Measurements from ENCODE around the gene CCSER1. TPM values are rescaled to one million over a fixed set of nuclear protein-coding genes. Genes with fewer than 3 reads are reported as not detected.
"Not testable (repeated sequence)": the region's sequence is repeated elsewhere in the genome, so short reads cannot be mapped to it uniquely, and the experiment has no call there.

The CCSER1 gene
- total and polyA plus RNA-seq, 4 donors = 3.5 to 66.1 (median 14.5) TPM

DNA sequence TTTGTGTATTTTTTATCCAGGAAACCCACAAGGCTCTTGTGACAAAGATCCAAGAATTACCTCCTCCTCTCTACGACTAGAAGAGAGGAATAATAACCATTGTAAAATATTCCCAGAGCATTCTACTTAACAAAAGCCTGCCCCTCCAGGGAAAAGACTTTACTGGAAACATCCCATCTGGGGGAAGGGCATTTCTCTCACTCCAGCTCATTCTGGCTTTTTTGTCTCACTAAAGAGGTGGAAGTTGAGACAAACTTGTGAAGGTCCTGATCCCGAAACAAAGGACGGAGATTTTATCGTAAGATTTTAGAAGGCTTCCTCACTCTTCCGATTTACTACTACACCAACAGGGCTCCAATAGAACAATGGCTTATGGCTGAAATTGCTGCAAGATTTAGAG lies 1484.6 kb downstream of the CCSER1 start:
- Histone ChIP-seq H3K9me3 (ENCODE audit: control insufficient read depth, insufficient read depth, low read length) (no peaks in the 10 kb centered on the region), H3K36me3 (ENCODE audit: control insufficient read depth, insufficient read depth, low read length) (no peaks in the 10 kb centered on the region), H3K4me3 (ENCODE audit: low read depth, low read length) (no peak overlapping the region), H3K27me3 (ENCODE audit: control insufficient read depth, insufficient read depth, low read length) (no peaks in the 10 kb centered on the region), H3K4me1 (ENCODE audit: control insufficient read depth, insufficient read depth, low read length) (no peaks in the 10 kb centered on the region), H3K27ac (ENCODE audit: low read depth, low read length) (no peak overlapping the region)
- WGBS (ENCODE audit: insufficient coverage) = no CpG with 5 or more reads among the region's 5 CpGs
- DNase-seq (ENCODE audit: low read depth in 4 of 6, low spot score in 6 of 6) = no peak

DNA sequence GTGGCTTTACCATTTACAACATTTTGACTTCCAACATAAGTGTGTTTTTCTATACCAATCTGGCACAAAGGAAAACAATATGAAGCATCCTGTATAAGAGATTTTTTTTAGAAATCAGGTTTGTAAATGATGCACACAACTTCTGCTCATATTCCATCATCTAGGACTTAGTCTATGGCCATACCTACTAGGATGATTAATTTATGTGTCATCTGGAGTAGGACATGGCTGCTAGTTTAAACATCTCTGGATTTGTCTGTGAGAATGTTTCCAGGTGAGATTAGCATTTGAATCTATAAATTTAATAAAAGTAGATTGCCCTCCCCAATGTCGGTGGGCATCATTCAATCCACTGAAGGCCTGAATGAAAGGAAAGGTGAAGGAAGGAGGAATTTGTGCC lies 1493.8 kb downstream of the CCSER1 start:
- no peak for DNase-seq (ENCODE audit: low read depth in 4 of 6, low spot score in 6 of 6)
- H3K4me3 ChIP-seq (ENCODE audit: low read depth, low read length) = no peak overlapping the region
- H3K27me3 ChIP-seq (ENCODE audit: control insufficient read depth, insufficient read depth, low read length) = no peaks in the 10 kb centered on the region
- no peak overlapping the region for H3K27ac ChIP-seq (ENCODE audit: low read depth, low read length)
- WGBS (ENCODE audit: insufficient coverage) = 100% methylated on average over 1 of the region's 1 CpG
- no peaks in the 10 kb centered on the region for H3K4me1 ChIP-seq (ENCODE audit: control insufficient read depth, insufficient read depth, low read length)
- H3K9me3 ChIP-seq (ENCODE audit: control insufficient read depth, insufficient read depth, low read length) = no peaks in the 10 kb centered on the region
- no peaks in the 10 kb centered on the region for H3K36me3 ChIP-seq (ENCODE audit: control insufficient read depth, insufficient read depth, low read length)

DNA sequence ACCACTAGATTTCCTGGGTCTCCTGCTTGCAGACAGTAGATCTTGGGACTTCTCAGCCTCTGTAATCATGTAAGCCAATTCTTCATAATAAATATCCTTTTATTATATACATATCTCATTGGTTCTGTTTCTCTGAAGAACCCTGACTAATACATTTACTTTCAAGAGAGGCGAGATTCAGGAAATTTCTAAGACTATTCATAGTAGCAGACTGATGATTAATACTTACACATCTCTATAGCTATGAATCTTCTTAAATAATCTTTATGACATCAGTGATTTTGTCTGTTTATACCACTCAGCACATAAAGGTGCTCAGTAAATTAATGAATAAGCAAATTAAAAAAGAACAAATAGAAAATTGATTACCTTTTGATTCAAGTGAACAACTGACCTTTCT lies 1494.3 kb downstream of the CCSER1 start:
- Histone ChIP-seq H3K36me3 (ENCODE audit: control insufficient read depth, insufficient read depth, low read length) (no peaks in the 10 kb centered on the region), H3K27ac (ENCODE audit: low read depth, low read length) (no peak overlapping the region), H3K4me3 (ENCODE audit: low read depth, low read length) (no peak overlapping the region), H3K27me3 (ENCODE audit: control insufficient read depth, insufficient read depth, low read length) (no peaks in the 10 kb centered on the region), H3K9me3 (ENCODE audit: control insufficient read depth, insufficient read depth, low read length) (no peaks in the 10 kb centered on the region), H3K4me1 (ENCODE audit: control insufficient read depth, insufficient read depth, low read length) (no peaks in the 10 kb centered on the region)
- no CpG with 5 or more reads among the region's 1 CpG for WGBS (ENCODE audit: insufficient coverage)
- no peak for DNase-seq (ENCODE audit: low read depth in 4 of 6, low spot score in 6 of 6)

DNA sequence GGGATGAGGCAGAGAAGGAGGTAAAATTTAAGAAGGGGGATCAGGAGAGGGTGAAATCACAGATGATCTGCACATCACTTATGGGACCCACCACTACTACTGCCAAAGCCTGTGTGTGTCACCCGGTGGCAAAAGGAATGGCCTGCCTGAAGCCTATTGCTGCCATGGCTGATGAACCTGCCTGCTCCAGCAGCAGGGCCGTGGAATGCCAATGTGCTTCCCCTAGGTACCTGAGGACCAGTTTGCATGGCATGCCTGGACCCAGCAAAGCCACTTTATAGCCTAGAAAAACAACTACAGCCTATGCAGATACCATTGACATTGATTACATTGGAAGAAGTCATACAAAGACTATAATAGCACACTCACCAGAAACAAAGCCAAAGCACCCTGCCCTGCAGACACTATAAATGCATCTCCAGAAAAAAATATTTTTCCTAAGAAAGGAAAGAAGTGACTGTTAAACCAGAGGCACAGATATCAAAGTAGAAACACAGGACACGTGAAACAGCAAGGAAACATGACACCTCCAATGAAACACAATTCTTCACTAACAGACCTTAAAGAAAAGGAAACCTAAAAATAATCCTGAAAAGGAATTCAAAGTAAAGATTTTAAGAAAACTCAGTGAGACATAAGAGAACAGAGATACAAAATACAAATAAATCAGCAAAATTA lies 1495.9 kb downstream of the CCSER1 start:
- 86% methylated on average over 2 of the region's 3 CpGs for WGBS (ENCODE audit: insufficient coverage)
- Histone ChIP-seq H3K4me1 (ENCODE audit: control insufficient read depth, insufficient read depth, low read length) (no peaks in the 10 kb centered on the region), H3K9me3 (ENCODE audit: control insufficient read depth, insufficient read depth, low read length) (no peaks in the 10 kb centered on the region), H3K36me3 (ENCODE audit: control insufficient read depth, insufficient read depth, low read length) (no peaks in the 10 kb centered on the region), H3K27ac (ENCODE audit: low read depth, low read length) (no peak overlapping the region), H3K4me3 (ENCODE audit: low read depth, low read length) (no peak overlapping the region), H3K27me3 (ENCODE audit: control insufficient read depth, insufficient read depth, low read length) (no peaks in the 10 kb centered on the region)
- no peak for DNase-seq (ENCODE audit: low read depth in 4 of 6, low spot score in 6 of 6)

DNA sequence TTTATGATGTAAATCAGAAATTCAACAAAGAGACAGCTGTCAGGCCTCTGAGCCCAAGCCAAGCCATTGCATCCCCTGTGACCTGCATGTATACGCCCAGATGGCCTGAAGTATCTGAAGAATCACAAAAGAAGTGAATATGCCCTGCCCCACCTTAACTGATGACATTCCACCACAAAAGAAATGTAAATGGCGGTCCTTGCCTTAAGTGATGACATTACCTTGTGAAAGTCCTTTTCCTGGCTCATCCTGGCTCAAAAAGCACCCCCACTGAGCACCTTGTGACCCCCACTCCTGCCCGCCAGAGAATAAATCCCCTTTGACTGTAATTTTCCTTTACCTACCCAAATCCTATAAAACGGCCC lies 1496.4 kb downstream of the CCSER1 start:
- not testable (repeated sequence) for H3K36me3 ChIP-seq (ENCODE audit: control insufficient read depth, insufficient read depth, low read length); H3K27me3 ChIP-seq (ENCODE audit: control insufficient read depth, insufficient read depth, low read length); H3K27ac ChIP-seq (ENCODE audit: low read depth, low read length); DNase-seq (ENCODE audit: low read depth in 4 of 6, low spot score in 6 of 6); H3K4me3 ChIP-seq (ENCODE audit: low read depth, low read length); H3K9me3 ChIP-seq (ENCODE audit: control insufficient read depth, insufficient read depth, low read length); H3K4me1 ChIP-seq (ENCODE audit: control insufficient read depth, insufficient read depth, low read length)
- 92% methylated on average over 2 of the region's 4 CpGs for WGBS (ENCODE audit: insufficient coverage)

DNA sequence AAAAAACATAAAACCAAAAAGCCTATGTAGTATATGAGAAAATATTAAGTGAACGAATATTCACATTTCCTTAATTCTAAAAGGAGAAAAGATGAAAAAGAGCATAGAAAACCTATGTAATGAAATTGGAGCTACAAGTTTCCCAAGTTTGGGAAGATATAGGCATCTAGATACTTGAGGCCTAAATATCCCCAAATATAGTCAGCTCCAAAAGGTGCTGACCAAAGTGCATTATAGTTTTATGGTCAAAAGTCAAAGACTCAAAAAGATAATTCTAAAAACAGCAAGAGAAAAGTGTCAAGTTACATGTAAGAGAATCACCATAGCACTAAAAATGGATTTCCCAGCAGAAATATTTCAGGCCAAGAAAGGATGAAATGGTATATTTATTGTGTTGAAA lies 1502.9 kb downstream of the CCSER1 start:
- no peaks in the 10 kb centered on the region for H3K4me1 ChIP-seq (ENCODE audit: control insufficient read depth, insufficient read depth, low read length)
- H3K27ac ChIP-seq (ENCODE audit: low read depth, low read length) = no peak overlapping the region
- H3K4me3 ChIP-seq (ENCODE audit: low read depth, low read length) = no peak overlapping the region
- no peak for DNase-seq (ENCODE audit: low read depth in 4 of 6, low spot score in 6 of 6)
- no peaks in the 10 kb centered on the region for H3K27me3 ChIP-seq (ENCODE audit: control insufficient read depth, insufficient read depth, low read length)
- H3K9me3 ChIP-seq (ENCODE audit: control insufficient read depth, insufficient read depth, low read length) = no peaks in the 10 kb centered on the region
- H3K36me3 ChIP-seq (ENCODE audit: control insufficient read depth, insufficient read depth, low read length) = no peaks in the 10 kb centered on the region
- WGBS (ENCODE audit: insufficient coverage) = no CpG with 5 or more reads among the region's 1 CpG

DNA sequence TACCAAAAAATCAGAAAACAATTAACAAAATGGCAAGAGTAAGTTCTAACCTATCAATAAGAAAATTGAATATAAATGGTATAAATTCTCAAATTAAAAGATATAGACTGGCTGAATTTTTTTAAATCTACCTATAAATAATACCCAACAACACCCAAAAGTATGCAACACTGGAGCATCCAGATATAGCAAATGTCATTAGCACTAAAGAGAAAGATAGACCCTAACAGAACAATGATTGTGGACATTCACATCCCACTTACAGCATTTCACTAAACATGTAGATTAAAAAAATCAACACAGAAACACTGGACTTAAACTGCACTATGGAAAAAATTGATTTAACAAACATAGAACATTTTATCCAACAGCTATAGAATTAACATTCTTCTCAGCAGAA lies 1503.6 kb downstream of the CCSER1 start:
- H3K4me1 ChIP-seq (ENCODE audit: control insufficient read depth, insufficient read depth, low read length) = no peaks in the 10 kb centered on the region

DNA sequence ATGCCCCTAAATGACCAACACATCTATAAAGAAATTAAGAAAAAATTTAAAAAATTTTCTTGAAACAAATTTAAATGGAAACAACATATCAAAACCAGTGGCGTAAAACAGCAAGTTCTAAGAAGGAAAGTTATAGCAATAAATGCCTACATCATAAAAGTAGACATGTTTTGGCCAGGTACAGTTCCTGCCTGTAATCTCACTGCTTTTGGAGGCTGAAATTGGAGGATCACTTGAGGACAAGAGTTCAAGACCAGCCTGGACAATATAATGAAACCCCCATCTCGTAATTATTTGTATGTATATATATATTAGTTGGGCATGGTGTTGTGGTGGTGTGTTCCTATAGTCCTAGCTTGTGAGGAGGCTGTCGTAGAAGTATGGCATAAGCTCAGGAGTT lies 1504.1 kb downstream of the CCSER1 start:
- no CpG with 5 or more reads among the region's 3 CpGs for WGBS (ENCODE audit: insufficient coverage)
- no peak overlapping the region for H3K4me3 ChIP-seq (ENCODE audit: low read depth, low read length)
- H3K27me3 ChIP-seq (ENCODE audit: control insufficient read depth, insufficient read depth, low read length) = no peaks in the 10 kb centered on the region
- no peaks in the 10 kb centered on the region for H3K9me3 ChIP-seq (ENCODE audit: control insufficient read depth, insufficient read depth, low read length)
- no peaks in the 10 kb centered on the region for H3K36me3 ChIP-seq (ENCODE audit: control insufficient read depth, insufficient read depth, low read length)
- no peaks in the 10 kb centered on the region for H3K4me1 ChIP-seq (ENCODE audit: control insufficient read depth, insufficient read depth, low read length)
- H3K27ac ChIP-seq (ENCODE audit: low read depth, low read length) = no peak overlapping the region
- DNase-seq (ENCODE audit: low read depth in 4 of 6, low spot score in 6 of 6) = no peak

More for the DNA sequence above, 1503.6 kb downstream of the CCSER1 start:
- H3K4me3 ChIP-seq (ENCODE audit: low read depth, low read length) = no peak overlapping the region
- no peaks in the 10 kb centered on the region for H3K9me3 ChIP-seq (ENCODE audit: control insufficient read depth, insufficient read depth, low read length)
- no peak for DNase-seq (ENCODE audit: low read depth in 4 of 6, low spot score in 6 of 6)
- H3K27ac ChIP-seq (ENCODE audit: low read depth, low read length) = no peak overlapping the region
- H3K36me3 ChIP-seq (ENCODE audit: control insufficient read depth, insufficient read depth, low read length) = no peaks in the 10 kb centered on the region
- H3K27me3 ChIP-seq (ENCODE audit: control insufficient read depth, insufficient read depth, low read length) = no peaks in the 10 kb centered on the region

DNA sequence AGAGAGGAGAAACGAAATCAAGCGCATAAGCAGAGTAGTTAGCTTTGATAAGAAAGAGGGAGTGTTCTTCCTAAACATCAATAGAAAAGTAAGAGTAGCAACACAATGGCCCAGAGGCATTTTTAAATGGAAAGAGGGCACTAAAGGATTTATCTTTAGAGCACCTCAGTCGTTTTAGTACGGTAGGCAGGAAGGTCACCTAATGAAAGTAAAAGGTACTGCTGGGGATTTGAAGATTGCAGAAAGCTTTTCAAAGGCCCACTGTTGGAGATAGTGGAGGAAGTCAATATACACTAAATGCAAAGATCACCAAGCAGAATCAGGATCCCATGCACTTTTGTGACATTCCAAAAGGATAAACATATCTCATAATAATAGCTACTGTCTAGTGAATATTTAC lies 1508.9 kb downstream of the CCSER1 start:
- no peaks in the 10 kb centered on the region for H3K9me3 ChIP-seq (ENCODE audit: control insufficient read depth, insufficient read depth, low read length)
- WGBS (ENCODE audit: insufficient coverage) = 72% methylated on average over 2 of the region's 4 CpGs
- no peak overlapping the region for H3K27ac ChIP-seq (ENCODE audit: low read depth, low read length)
- H3K4me3 ChIP-seq (ENCODE audit: low read depth, low read length) = no peak overlapping the region
- no peak for DNase-seq (ENCODE audit: low read depth in 4 of 6, low spot score in 6 of 6)
- H3K4me1 ChIP-seq (ENCODE audit: control insufficient read depth, insufficient read depth, low read length) = no peaks in the 10 kb centered on the region
- H3K36me3 ChIP-seq (ENCODE audit: control insufficient read depth, insufficient read depth, low read length) = no peaks in the 10 kb centered on the region
- no peaks in the 10 kb centered on the region for H3K27me3 ChIP-seq (ENCODE audit: control insufficient read depth, insufficient read depth, low read length)

Data from spinal cord (tissue), 10 donors.